Fibroblast of villous mesenchyme (primary cell): ENCODE results near the gene CLEC18A. TPM values are rescaled to one million over a fixed set of nuclear protein-coding genes. Genes with fewer than 3 reads are reported as not detected.
A peak's percentile ranks its signal among the peaks of the same experiment; 100 is the strongest.

Experiments
- DNase-seq: peaks from one replicate; pipeline ENCODE4 v3.0.0-alpha.2; 2010; ENCODE audit warnings: low read depth
- H3K4me3 ChIP-seq: 2 replicates; pipeline ENCODE4 v1.5.1; 2011; ENCODE audit warnings: low read depth, mild to moderate bottlenecking, low read length
- total RNA-seq: library from RNA; depleted of rRNA; stranded (reverse); fragments of >200 nt; gene quantifications from 2 replicates; pipeline ENCODE4 v1.2.3, GENCODE V29; 2012
- TF ChIP-seq, protein P1 (sequence below): IDR thresholded peaks from 2 replicates; pipeline ENCODE4 v1.5.1; 2012; ENCODE audit warnings: low read depth, mild to moderate bottlenecking, low read length; ENCODE audit not compliant: insufficient read depth

The CLEC18A gene
- total RNA-seq, 1 donor, result 0.86 TPM

GRCh38 chr16:69934751-69935150, 16.4 kb upstream of the CLEC18A start:
- no peak overlapping the region for H3K4me3 ChIP-seq
- no peak for DNase-seq
- TF ChIP-seq, protein P1, sequence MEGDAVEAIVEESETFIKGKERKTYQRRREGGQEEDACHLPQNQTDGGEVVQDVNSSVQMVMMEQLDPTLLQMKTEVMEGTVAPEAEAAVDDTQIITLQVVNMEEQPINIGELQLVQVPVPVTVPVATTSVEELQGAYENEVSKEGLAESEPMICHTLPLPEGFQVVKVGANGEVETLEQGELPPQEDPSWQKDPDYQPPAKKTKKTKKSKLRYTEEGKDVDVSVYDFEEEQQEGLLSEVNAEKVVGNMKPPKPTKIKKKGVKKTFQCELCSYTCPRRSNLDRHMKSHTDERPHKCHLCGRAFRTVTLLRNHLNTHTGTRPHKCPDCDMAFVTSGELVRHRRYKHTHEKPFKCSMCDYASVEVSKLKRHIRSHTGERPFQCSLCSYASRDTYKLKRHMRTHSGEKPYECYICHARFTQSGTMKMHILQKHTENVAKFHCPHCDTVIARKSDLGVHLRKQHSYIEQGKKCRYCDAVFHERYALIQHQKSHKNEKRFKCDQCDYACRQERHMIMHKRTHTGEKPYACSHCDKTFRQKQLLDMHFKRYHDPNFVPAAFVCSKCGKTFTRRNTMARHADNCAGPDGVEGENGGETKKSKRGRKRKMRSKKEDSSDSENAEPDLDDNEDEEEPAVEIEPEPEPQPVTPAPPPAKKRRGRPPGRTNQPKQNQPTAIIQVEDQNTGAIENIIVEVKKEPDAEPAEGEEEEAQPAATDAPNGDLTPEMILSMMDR, result no peak

- DNase-seq, result no peak
- TF ChIP-seq, protein P1, result no peak
- H3K4me3 ChIP-seq, result no peak overlapping the region
Measured at GRCh38 chr16:69935278-69935711, 15.8 kb upstream of the CLEC18A start.

DNA sequence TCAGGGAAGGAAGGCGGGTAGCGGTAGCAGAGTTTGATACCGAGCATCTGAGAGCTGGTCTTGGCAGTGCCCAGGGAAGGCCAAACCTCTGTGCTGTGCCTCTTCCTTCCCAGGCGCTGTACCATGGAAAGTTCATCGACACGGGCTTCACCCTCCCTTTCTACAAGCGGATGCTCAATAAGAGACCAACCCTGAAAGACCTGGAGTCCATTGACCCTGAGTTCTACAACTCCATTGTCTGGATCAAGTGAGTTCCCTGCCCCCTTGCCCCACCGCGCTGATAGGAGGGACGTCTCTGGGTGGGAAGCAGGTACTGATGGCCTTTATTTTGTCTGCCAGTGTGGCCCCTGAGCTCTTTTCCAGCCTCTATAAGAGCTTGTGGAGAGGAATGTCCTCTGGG, 15.4 kb upstream of the CLEC18A start:
- TF ChIP-seq, protein P1, result no peak
- no peak overlapping the region for H3K4me3 ChIP-seq
- no peak for DNase-seq

- no peak for DNase-seq
- TF ChIP-seq, protein P1, result no peak
- H3K4me3 ChIP-seq, result no peak overlapping the region
Measured at GRCh38 chr16:69936252-69936651, 14.9 kb upstream of the CLEC18A start.

DNA sequence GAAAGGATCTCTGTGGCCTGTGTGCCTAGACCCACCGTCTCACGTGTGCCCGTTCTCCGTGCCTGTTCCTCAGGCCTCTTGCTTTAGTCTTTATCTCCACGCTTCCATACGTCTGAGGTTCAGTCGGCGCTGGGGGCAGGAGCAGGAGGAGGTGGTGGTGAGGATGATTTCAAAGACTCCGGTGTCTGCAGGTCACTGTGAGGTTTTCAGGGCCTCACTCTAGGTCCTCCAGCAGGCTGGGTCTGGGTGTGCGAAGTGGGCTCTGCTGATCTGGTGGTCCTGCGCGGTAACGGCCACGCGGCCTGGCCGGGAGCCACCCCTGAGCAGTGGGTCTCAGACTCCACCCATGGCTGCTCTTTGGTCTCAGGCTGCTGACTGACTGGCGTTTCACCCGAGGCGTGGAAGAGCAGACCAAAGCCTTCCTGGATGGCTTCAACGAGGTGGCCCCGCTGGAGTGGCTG, 14.4 kb upstream of the CLEC18A start:
- TF ChIP-seq, protein P1, result no peak
- H3K4me3 ChIP-seq, result no peak overlapping the region
- DNase-seq, result no peak

- TF ChIP-seq, protein P1, result peak; percentile 28
- no peak overlapping the region for H3K4me3 ChIP-seq
- no peak for DNase-seq
Measured at GRCh38 chr16:69937465-69937951, 13.6 kb upstream of the CLEC18A start.
